Epidermal melanocyte (primary cell): ENCODE measurements around the gene POLR1H.

ENCODE experiments used
- DNase-seq: peaks from one replicate; pipeline ENCODE4 v3.0.0; 2011; ENCODE audit warnings: low spot score; ENCODE audit not compliant: insufficient read length

Gene POLR1H

DNA sequence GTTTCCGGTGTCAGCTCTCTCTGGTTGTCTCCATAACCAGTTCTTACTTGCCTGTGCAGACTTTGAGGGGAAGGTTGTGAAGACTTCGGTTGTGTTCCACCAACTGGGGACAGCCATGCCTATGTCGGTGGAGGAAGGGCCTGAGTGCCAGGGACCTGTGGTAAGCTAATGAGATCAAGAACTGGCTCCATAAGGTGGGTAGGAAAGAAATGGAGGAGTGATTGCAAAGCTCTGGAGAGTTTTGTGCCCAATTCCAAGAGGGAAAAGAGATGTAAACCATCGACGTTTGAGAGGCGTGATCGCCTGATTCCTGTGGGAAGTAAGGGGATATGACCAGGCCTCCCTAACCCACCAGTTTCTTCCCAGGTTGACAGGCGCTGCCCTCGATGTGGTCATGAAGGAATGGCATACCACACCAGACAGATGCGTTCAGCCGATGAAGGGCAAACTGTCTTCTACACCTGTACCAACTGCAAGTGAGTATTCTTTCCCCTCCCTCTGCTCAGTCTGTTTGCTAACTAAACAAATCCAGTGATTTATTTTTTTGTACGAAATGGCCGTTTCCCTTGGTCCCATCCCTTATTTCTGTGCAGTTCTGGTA, 893 bp downstream of the POLR1H start:
- DNase-seq: no peak

DNA sequence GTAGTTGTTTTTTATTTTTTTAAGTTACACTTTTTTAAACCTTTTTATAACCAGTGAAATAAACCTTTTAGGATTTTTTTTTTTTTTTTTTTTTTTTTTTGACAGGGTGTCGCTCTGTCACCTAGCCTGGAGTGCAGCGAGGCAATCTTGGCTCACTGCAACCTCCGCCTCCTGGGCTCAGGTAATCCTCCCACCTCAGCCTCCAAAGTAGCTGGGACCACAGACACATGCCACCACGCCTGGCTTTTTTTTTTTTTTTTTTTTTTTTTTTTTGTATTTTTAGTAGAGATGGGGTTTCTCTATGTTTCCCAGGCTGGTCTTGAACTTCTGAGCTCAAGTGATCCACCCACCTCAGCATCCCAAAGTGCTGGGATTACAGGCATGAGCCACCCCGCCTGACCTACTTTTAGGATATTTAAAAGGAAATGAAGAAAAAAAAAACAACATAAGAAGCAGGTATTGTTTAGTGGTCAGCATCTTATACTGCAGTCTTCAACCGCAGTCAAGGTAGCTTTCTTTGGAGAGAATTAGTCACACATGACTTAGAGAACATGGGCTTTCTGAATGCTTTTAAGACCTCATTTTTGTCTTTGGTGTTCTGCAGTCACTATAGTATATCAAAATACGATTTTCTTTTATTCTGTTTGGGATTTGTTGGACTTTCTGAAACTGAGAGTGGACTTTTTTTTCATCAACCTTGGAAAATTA, 1.6 kb downstream of the POLR1H start:
- DNase-seq: no peak

DNA sequence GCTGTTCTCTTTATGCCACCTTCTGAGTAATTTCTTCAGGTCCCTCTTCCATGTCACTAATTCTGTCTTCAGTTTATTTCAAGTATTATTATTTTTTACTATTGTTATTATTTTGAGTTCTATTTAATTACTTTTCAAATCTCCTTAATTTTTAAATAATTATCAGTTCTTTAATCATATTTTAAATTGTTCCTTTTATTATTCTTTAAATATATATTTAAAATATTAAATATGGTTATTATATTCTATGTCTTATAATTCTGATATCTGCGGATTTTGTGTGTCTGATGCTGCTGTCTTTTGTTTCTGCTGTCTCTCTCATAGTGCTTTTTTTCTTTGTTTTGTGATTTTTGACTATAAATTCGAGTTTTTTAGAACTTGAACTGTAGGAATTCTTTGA, 2.2 kb downstream of the POLR1H start:
- DNase-seq: no peak

DNA sequence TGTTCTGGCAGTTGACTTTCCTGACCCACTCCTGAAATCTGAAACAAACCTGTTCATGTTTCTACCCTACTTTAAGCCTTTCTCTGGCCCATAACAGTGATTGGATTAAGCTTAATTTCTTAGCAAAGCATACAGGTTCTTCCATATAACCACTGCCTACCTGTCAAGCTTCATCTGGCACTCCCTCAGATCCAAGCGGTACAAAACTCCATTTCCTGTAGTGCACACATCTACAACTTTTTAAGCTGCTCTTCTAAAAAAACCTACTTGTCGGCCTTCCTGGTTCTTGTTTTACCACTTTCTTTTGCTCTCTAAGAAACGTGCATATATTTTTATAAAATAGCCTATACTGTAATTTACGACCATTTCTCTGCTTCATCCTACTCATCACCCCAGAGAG, 5.0 kb downstream of the POLR1H start:
- no peak for DNase-seq

DNA sequence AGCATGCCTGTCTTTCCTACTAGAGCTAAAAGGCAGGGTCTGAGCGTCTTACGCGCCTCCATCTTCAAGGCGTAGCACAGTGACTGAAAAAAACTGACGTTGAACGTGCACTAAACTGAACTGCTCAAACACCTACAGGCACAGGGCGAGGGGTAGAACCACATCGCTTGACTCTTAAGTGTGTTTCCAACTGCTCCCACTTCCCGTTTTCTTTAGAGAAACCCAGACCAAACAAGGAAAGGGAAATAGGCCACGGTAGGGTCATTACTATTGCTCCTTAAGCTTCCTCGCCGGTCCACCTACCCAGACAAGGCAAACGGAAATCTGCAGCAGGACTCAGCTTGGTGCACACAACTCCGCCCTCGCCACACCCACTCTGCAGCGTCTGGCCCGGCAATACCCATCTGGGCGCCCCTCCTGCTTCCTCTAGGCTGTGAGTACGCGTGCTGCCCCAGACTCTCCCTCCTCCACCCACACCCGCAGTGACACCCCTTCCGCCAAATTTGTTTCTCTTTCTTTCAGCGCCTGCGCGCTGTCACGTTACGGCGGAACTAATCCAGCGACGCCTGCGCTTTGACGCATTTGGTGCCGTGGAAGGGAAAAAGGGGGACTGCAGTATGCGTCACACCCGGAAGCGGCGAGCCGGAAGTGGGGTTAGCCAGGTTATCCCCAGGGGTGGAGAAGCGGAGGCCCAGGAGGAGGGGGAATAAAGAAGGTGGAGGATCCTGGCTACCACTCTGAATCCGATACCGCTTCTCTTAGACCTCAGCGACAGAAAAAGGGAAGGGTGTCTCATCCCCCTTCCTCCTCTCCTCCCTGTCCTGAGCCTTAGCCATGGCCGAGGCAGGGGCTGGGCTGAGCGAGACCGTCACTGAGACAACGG, 5.8 kb downstream of the POLR1H start, which contains the start of gene PPP1R11:
Gene PPP1R11 (plus strand): TSS at position 622 of the 883 bp plus-strand sequence. CDS start 213 bp downstream, at position 835.
- peak; percentile 93 for DNase-seq

DNA sequence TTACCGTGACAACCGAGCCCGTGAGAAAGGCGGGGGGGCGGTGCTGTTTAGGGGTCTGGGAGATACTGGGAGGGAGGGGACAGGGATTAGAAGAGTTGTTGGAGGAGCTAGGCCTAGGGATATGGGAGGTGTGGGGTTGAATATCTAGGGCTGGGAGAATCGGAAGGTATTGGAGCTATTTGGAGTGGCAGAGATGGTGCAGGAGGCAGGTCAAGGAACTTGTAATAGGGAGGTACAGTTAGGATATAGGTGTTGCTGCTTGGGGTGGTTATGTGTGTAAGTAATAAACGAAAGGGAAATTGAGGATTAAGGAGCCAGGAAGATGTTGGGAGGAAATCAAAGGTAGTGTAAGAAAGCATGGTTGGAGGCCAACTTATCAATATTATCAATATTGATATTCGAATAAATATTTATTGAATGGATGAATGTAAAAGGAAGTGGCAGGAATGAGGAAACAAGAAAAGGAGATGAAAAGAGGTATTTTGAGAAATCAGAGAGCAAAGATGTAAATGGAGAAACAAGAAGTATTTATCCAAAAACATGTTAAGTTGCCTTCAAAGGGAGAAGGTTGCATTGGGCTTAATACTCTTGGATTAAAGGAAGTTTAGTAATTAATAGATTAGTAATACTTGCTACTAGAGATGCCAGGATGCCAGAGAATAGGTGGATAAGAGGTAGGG, 6.5 kb downstream of the POLR1H start:
- peak; percentile 65 for DNase-seq

DNA sequence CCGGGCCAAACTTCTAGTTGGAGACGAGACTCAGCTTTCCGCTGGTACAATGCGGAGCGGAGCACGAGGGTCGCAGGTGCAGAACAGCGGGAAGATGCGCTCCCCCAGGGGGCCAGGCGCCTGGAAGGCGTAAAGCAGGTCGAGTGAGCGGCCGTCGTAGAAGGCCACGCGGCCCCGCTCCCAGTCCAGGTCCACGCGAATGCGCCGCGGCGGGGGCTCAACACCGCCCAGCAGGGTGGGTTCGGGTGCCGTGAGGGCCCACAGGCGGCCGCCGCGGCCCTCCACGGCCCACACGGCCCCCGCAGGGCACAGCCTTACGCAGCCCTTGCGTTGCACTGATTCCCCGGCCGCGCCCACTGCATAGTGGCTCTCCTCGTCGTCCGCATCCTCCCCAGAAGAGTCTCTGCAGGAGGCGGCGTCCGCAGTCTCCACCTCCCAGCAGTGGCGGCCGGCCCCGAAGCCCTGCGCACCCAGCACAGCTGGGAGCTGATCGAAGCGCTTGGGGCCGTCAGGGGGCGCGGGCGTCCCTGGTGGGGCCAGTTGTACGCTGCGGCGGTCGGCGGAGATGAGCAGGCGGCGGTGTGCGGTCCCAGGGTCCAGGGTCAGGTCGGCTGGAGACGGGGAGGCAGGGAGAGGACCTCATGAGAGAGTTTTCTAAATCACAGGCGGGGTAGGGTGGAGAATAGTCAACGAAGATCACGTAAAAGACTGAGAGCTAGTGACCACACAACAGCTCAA, 10.2 kb downstream of the POLR1H start:
- DNase-seq: no peak

DNA sequence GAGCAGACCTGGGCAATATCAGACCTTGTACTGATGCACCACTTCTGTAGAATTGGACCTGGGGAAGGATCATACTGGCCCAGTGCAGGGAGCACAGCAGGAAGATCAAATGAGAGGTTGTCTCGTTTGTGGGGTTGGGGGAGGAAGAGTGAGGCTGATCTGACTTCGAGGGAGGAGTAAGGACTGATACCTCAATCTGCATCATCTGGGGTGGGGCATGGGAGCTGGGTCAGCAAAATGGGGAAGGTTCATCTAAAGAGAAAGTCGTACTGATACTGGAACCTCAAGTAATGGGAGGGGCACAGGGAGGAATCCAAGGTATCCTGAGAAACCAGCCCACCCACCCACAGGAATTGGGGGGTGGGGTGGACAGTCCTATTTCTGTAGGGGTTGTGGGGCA, 10.8 kb downstream of the POLR1H start:
- DNase-seq: no peak

DNA sequence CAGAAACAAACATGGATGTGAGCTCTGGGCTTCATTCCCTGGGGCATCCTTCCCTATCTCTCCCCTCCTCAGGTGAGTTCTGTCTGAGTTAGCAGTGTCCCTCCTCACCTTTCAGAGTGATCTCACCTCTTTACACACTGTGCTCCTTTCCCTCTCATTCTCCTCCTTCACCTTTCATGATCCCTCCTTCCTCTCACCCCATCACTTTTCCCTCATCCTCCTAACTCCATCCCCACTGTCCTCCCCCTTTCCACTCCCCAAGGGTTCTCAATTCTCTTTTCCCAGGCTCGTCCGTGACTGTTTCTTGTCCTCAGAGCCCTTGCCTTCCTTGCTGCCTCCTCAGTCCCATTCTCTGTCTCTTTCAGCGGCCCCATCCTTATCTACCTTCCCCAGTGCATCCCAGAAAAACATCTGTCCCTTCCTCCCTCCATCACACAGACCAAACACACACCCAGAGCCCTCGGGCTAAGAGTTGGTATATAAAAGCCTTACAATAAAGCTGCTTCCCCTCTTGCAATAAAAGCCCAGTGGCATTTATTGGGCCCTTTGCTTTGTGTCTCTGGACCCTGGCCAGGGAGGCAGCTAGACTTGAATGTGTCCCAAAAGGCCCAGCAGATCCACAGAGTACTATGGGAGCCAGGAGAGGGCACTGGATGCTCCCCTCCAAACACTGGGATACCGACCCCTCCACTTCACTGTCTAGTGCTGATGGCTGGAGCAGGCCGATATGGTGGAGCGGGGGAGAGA, 12.6 kb downstream of the POLR1H start:
- DNase-seq: no peak

DNA sequence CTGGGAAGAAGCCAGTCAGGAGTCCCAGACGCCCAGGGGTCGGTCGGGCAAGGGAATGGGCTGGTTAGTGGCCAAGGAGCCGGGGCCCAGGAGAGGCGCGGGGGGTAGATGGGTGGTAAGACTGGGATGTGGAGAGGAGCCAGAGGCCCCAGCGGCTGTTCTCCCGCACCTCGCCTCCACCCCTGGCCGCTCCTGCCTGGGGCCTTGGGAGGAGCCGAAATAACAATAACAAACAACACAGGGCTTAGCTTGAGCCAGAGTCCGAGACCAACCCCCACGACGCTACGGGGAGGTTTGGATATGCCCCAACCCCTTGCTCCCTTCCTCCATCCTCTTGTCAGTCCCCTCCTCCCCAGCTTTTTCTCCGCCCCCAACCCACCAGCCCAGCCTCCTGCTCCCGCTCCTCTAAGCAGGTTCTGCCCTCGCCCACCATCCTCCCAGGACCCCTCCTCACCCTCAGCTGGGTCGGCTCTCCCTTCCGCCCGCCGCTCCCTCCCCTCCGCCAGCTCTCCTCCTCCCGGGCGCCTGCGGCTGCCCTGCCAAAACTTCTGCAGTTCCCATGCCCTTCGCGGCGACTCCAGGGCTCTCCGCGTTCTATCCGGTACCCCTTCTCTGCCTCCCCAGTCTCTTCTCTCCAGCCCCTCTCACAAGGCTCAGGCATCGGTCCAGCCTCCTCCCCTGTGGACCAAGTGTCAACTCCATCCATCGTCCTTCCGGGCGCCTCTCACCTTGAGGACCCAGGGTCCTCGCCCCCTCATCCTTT, 13.4 kb downstream of the POLR1H start:
- no peak for DNase-seq

DNA sequence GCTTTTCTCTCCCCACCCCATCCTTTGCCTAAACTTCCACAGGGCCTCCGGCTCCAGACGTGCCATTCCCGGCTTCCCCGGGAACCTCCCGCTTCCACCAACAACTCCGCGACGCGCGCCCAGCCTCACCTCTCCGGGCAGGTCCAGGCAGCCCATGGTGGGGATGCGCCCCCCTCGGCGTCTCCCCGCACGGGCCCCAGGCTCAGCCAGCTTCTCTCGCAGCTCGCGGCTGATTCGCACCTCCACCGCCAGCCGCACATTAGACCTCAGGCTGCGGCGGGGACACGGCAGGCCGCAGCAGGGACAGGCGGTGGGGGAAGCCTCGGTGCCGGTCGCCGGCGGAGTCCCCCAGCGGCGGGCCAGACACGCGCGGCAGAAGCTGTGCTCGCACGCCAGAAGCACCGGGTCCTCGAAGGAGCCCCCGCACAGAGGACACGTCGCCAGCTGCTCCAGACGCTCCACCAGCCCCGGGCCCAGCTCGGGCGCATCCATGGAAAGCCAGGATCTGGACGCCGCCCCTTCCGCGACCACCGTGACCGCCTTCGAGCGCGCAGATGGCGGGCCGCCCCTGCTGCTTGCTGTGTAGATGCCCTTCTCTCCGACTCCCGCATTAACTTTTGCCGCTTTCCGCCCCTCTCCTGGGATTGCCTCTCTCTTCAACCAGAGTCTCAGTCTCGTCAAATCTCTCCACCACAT, 14.2 kb downstream of the POLR1H start, which contains the start of gene RNF39:
Gene RNF39 (minus strand): TSS at position 676 of the 696 bp plus-strand sequence. CDS start 184 bp downstream, at position 492.
- no peak for DNase-seq

DNA sequence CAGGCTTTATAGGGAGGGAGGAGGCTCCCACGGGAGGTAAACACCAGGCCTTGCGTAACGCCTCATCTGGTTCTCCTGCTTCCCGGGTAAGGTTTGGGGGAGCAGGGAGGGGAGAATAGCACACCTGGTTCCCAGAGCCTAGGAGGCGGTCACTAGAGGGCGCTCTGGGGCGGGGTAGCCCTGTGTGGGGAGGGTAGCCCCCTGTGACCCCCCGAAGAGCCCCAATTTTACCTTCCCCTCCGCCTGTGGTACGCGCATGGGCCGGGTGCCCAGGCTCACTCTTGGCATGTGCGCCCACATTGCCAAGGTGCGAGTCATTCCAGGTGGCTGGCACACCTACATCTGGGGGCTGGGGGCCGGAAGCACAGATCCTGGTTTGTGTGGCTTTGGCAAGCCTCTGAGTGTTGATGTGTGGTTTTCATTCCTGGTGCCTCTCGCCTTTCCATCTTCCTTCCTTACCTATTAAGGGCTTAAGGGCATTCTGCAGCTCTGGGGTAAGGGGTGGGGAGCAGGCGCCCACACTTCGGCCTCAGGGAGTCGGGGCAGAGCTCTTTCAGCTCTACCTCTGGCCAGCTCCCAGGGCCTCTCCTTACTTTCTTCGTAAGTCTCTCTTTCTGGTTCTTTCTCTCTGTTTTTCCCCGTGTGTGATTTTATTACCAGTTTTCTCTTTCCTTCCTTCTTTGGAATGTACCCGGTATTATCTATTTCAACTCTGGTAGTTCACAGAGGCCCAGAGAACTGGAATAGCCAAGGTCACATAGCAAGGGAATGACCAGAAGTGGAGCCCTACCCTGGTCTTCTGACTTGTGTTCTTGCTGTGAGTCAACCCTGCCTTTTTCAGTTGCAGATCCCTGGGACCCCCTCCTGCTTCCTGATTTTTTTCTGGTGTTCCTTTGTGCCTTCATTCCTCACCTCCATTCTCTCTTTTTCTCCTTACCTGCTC, 15.0 kb downstream of the POLR1H start:
- no peak for DNase-seq

DNA sequence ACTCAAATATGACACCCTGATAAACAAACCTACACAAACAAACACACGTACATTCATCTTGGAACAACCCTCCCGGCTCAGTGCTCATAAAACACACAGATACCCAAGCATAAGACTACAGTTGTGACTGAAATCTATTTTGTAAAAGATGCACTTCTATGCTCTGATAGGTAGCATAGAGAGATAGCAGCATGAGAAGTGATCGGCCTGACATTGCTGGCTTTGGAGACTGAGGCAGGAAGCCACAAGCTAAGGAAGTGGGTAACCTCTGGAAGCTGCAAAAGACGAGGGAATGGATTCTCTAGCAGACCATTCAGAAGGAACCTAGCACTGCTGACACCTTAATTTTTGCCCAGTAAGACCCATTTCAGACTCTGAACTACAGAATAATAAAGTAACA, 16.2 kb downstream of the POLR1H start:
- DNase-seq: no peak

DNA sequence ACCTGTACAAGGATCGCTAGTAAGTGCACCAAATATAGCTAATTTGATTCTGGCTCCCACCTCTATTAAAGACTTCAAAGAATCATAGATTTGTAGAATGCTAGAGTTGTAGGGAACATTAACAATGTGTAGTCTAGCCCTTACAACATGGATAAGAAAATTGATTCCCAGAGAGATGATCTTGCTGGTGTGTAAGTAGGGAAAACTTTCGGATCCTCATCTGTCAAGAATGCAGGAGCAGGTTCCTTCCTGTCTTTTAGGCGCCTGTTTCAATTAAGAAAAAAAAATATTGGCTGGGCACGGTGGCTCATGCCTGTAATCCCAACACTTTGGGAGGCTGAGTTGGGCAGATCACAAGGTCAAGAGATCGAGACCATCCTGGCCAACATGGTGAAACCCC, 26.8 kb downstream of the POLR1H start:
- no peak for DNase-seq

DNA sequence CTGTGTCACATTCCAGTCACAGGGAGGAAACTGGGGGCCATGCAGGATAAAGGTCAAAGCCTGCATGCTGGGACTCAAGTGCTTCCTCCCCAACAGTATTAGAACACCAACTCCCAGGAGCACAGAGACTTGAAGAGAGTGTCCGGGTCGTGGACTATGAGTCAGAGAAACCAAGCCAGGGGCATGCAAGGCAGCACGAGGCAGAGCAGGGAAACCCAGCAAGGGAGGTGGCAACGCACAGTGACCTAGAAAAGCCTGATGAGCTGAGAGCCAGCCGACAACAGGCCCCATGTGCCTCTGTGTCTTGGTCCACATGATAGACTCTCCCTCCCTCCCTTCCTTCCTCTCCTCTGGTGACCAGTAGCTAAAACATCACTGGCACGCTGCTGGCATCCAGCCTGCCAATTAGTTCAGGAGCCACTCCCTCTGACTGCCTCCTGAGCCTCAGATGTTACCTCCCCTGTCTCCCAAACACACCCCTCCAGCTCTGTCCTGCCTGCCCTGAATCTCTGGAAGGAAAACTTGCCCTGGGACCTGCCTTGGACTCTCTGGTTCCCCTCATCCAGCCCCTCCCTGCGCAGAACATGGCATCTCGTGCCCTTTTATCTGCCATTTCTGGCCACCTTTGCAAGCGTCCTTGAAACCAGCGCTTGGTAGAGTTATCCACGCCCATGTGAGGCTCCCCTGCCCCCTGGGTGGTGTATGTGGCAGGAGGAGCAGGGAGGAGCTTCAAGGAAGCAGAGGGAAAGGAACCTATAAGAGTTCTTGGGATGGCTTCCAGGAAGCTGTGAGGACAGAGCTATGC, 30.7 kb downstream of the POLR1H start:
- no peak for DNase-seq

DNA sequence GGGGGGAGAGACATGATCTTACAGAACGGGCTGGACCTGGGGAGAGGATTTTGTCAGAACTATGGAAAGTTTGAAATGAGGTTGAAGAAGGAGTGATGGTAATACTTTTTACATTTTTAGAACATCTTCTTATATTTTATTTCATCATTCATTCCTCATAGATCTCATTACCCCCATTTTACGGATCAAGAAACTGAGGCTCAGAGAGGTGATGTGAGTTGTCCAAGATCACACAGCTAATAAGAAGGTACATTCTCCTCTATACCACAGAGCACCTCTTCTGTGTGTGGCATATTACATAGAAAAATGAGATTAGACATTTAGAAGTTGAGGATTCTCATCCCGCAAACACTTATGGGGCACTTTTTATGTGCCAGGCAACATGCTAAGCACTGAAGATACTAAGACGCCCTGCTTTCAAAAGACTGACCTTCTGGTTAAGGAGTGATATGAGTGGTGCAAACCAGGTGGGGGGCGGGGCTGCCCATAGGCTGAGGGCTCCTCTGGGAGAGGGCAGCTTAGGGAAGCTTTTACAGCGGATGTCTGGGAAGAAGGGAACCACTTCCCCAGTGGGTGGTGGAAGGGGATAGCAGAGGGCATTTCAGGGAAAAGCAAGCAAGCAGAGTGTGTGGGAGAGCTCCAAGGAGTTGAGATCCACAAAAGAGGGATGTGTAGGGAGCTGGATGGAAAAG, 31.9 kb downstream of the POLR1H start:
- no peak for DNase-seq
